Stimulated activated CD4-positive, alpha-beta T cell treated with anti-CD3 and anti-CD28 coated beads, Interleukin-1b, Interleukin-23, amount 100 ng/mL, for 4 hours (primary cell): Measurements from ENCODE around the gene MTX1.

Source experiments
- DNase-seq, 2 donors: peaks; one replicate each; pipeline ENCODE4 v3.0.0-alpha.2; 2020; ENCODE audit warnings: low read depth in 2 of 2

Gene MTX1

DNA sequence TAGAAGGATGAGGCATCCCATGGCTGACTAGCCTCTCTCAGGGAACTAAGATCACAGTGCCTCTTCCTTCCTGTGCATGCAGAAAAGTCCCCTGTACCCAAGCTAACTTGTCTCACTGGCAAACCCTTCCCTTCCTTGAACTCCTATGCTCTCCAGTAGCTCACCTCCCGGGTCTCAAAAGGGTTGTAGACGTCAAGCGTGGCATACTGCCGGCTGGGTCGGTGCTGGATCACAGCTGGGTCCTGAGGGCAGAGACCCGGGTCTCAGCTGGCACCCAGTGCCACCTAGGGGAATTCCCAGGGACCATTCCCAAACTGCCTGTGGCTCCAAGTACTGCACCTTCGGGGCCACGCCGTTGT lies 53.0 kb downstream of the MTX1 start:
- peak in 1 of 2 donors; percentile 21 for DNase-seq

DNA sequence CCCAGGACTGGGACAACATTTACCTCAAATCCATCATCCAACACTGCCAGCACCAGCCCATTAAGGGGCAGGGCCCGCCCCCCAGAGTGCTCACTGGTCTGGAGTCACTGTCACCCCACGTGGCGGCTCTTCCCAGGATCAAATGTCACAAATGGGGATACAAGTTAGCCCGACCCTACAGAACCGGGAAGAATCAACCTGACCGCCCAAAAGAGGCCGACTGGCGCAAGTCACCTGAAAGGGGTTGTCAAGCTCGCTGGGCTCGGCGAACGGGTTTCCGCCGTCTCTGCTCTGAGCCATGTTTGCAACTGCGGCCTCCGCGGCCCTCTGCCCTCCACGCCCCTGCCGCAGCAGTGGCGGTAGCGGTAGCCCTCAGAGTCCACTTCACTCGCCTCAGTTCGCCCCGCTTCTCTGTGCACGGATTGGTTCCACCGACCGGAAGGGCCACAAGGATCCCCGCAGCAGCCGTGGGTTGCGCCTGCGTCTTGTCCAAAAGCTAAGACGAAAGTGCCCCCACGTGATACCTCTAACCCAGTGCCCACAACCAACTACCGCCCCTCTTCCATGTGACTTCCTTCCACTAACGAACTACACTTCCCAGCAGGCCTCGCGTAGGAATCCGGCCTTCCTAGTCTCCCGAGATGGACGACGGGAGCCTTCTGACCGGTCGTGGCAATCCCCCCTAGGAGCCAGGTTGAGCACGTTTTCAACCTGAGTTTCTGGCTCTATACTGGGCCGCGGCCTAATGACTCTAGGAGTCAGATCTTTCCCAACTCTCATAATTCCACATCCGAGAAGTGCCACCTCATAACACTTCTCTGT lies 53.6 kb downstream of the MTX1 start, which contains the start of gene SCAMP3:
TSS of gene SCAMP3 (minus strand) at position 509 of the 822 bp plus-strand sequence. CDS start at position 300, 209 bp downstream.
- DNase-seq: peak; percentile 71 to 77

- no peak for DNase-seq
Observed at GRCh38 chr1:155263067-155263466, 54.6 kb downstream of the MTX1 start.
